ENCODE results near the gene HERPUD1.
A peak's percentile ranks its signal among the peaks of the same experiment; 100 is the strongest.
"Not testable (repeated sequence)": the region's sequence is repeated elsewhere in the genome, so short reads cannot be mapped to it uniquely, and the experiment has no call there.

HERPUD1 gene

GRCh38 chr16:56929639-56930038, 2.3 kb upstream of the HERPUD1 start:
- Histone ChIP-seq H3K36me3 (peaks cover 16% of the 10 kb centered on the region), H3K9me3 (ENCODE audit: severe bottlenecking) (no peaks in the 10 kb centered on the region), H3K4me3 (ENCODE audit: low read depth, low read length) (no peak overlapping the region), H3K27ac (no peak overlapping the region), H3K27me3 (ENCODE audit: insufficient read depth, low read depth, severe bottlenecking) (no peaks in the 10 kb centered on the region)
- no peak for TF ChIP-seq CTCF (IDR thresholded peaks at IDR 0.05; ENCODE audit: low read depth, low read length)
- no peak for DNase-seq

GRCh38 chr16:56930486-56931270, 1.3 kb upstream of the HERPUD1 start:
- peak overlapping the region; percentile 96 for H3K27ac ChIP-seq
- no peak for TF ChIP-seq CTCF (IDR thresholded peaks at IDR 0.05; ENCODE audit: low read depth, low read length)

GRCh38 chr16:56931271-56931891, 561 bp upstream of the HERPUD1 start:
- peaks cover 34% of the 10 kb centered on the region for H3K36me3 ChIP-seq
- no peaks in the 10 kb centered on the region for H3K9me3 ChIP-seq (ENCODE audit: severe bottlenecking)
- H3K27me3 ChIP-seq (ENCODE audit: insufficient read depth, low read depth, severe bottlenecking): no peaks in the 10 kb centered on the region
- DNase-seq: no peak
- no peak for TF ChIP-seq CTCF (IDR thresholded peaks at IDR 0.05; ENCODE audit: low read depth, low read length)
- H3K27ac ChIP-seq: peak overlapping the region; percentile 96
- peak overlapping the region; percentile 66 for H3K4me3 ChIP-seq (ENCODE audit: low read depth, low read length)

More at GRCh38 chr16:56930486-56931270, 1.3 kb upstream of the HERPUD1 start:
- Histone ChIP-seq H3K36me3 (peaks cover 27% of the 10 kb centered on the region), H3K27me3 (ENCODE audit: insufficient read depth, low read depth, severe bottlenecking) (no peaks in the 10 kb centered on the region), H3K4me3 (ENCODE audit: low read depth, low read length) (peak overlapping the region; percentile 19), H3K9me3 (ENCODE audit: severe bottlenecking) (no peaks in the 10 kb centered on the region)
- DNase-seq: peak; percentile 44

GRCh38 chr16:56932721-56933619, 1.0 kb downstream of the HERPUD1 start:
- peaks cover 49% of the 10 kb centered on the region for H3K36me3 ChIP-seq
- peak overlapping the region; percentile 96 for H3K27ac ChIP-seq
- no peaks in the 10 kb centered on the region for H3K9me3 ChIP-seq (ENCODE audit: severe bottlenecking)
- no peak for TF ChIP-seq CTCF (IDR thresholded peaks at IDR 0.05; ENCODE audit: low read depth, low read length)
- peak; percentile 41 for DNase-seq
- H3K4me3 ChIP-seq (ENCODE audit: low read depth, low read length): peak overlapping the region; percentile 66
- no peaks in the 10 kb centered on the region for H3K27me3 ChIP-seq (ENCODE audit: insufficient read depth, low read depth, severe bottlenecking)

- Histone ChIP-seq H3K36me3 (peaks cover 60% of the 10 kb centered on the region), H3K9me3 (ENCODE audit: severe bottlenecking) (no peaks in the 10 kb centered on the region), H3K4me3 (ENCODE audit: low read depth, low read length) (no peak overlapping the region; the same call in 1 of the 2 replicates), H3K27me3 (ENCODE audit: insufficient read depth, low read depth, severe bottlenecking) (no peaks in the 10 kb centered on the region), H3K27ac (no peak overlapping the region)
- DNase-seq: no peak
- TF ChIP-seq CTCF (IDR thresholded peaks at IDR 0.05; ENCODE audit: low read depth, low read length): no peak
Observed at GRCh38 chr16:56933828-56934598, 2.1 kb downstream of the HERPUD1 start.

- H3K4me3 ChIP-seq (ENCODE audit: low read depth, low read length); DNase-seq; H3K27ac ChIP-seq; H3K9me3 ChIP-seq (ENCODE audit: severe bottlenecking); H3K27me3 ChIP-seq (ENCODE audit: insufficient read depth, low read depth, severe bottlenecking): not testable (repeated sequence)
- H3K36me3 ChIP-seq: peaks cover 66% of the 10 kb centered on the region
Observed at GRCh38 chr16:56934599-56935145, 2.7 kb downstream of the HERPUD1 start.

Data from WERI-Rb-1 (cell line).